Epithelial cell of proximal tubule (primary cell): ENCODE data around the gene AKAP6. TPM values are rescaled to one million over a fixed set of nuclear protein-coding genes. Genes with fewer than 3 reads are reported as not detected.

ENCODE experiments used
- DNase-seq: peaks from one replicate; pipeline ENCODE4 v3.0.0-alpha.2; 2011; ENCODE audit warnings: low read depth
- H3K4me3 ChIP-seq: 2 replicates; pipeline ENCODE4 v1.5.1; 2011; ENCODE audit warnings: low read depth, mild to moderate bottlenecking, low read length
- CTCF ChIP-seq: conservative IDR thresholded peaks from 2 replicates; pipeline ENCODE4 v1.5.1; 2012; ENCODE audit warnings: low read depth, mild to moderate bottlenecking, low read length
- total RNA-seq: library from RNA; depleted of rRNA; stranded (reverse); fragments of >200 nt; gene quantifications from 2 replicates; pipeline ENCODE4 v1.2.3, GENCODE V29; 2015

AKAP6 gene
- total RNA-seq, 1 donor from 2014 or later, result 4.6 TPM

DNA sequence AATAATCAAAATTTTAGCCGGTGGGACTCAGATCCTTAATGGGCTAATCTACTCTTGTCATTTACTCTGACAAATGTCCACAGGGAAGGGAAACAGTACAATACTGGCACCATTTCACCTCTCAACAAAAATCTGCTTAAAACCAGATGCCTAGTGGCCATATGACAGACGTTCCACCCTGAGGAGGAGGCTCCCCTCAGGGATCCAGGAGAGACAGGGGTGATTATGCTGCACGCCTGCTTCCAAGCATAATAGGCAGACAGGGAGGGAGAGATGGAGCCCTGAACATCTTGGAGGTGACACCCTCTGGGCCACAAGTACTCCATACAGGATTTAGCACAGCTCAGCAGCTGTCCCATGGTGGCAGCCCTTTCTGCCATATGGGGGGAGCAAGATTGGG, 24.8 kb upstream of the AKAP6 start:
- TF ChIP-seq CTCF, result no peak
- DNase-seq, result no peak
- H3K4me3 ChIP-seq, result no peak overlapping the region

DNA sequence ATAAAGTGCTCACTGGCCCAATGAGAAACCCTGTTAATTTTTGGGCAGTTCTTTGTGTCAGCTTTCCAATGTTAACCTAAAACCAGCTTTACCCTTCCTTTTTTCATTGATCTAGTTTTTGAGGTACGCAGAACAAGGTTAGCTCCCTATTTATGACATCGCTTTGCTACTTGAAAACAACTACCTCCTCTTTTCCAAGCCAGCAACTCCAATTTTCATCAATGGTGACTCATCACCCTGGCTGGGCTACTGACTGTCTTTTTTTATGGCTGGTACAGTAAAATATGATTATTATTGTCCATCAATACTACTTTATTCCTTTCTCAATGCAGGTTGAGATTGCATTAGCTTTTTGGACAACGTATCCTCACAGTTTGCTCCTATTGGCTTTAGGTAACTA, 22.5 kb upstream of the AKAP6 start:
- DNase-seq, result no peak
- TF ChIP-seq CTCF, result no peak
- no peak overlapping the region for H3K4me3 ChIP-seq

GRCh38 chr14:32307881-32308582, 21.1 kb upstream of the AKAP6 start:
- H3K4me3 ChIP-seq, result no peak overlapping the region
- DNase-seq, result no peak
- no peak for TF ChIP-seq CTCF

GRCh38 chr14:32310876-32311275, 18.2 kb upstream of the AKAP6 start:
- no peak overlapping the region for H3K4me3 ChIP-seq
- no peak for DNase-seq
- no peak for TF ChIP-seq CTCF

DNA sequence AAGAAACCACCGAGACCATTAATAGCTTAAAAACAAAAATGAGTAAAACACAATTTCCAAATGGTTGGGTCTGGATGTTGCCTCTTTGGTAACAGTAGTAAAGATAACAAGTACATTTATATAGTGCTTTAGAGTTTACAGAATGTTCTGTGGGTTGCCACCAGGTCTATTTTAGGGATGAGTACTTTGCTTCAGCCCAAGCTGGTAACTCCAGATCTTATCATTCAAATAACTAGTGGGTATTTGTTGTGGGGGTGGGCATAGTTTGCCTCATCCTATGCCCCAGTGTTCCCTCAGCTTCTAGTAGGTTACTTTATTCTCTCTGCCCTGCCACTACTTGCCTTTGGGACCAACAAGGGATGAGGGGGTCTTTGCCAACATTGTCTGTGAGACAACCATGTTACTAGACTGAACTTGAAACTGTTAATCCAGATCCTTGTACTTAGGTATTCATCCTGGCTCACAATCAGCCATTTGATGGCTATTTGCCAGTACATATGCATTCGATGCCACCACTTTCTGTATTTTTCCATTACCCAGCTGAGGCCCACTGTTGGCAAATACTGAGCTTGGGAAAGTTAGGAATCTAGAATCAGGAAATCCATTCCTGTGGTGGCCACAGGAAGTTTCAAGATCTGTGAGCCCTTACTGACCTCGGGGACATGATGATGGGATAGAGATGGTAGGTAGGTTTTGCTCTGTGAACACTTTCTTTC, 17.6 kb upstream of the AKAP6 start:
- DNase-seq, result no peak
- no peak for TF ChIP-seq CTCF
- no peak overlapping the region for H3K4me3 ChIP-seq

DNA sequence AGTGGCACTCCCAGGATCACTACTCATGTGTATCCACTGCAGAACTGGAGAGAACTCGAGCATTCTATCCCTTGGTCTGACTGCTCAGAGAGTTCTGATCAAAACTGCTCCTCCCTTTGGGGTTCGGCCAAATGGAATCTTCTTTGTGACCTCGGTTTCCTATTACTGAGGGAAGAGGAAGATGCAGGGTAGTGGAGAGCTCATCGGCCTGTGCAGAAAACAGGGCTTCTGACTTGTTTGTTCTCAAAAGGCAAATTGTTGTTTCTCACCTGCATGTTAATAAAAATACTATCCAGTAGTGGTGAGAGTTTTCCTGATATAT, 17.1 kb upstream of the AKAP6 start:
- no peak for TF ChIP-seq CTCF
- DNase-seq, result no peak

More for the DNA sequence above, 17.1 kb upstream of the AKAP6 start:
- no peak overlapping the region for H3K4me3 ChIP-seq
